Astrocyte (in vitro differentiated cells and primary cell): ENCODE measurements around the gene VKORC1.

Experiments
- CTCF ChIP-seq: IDR thresholded peaks from 2 replicates; pipeline ENCODE4 v1.5.1; 2011; ENCODE audit warnings: low read depth, mild to moderate bottlenecking, inconsistent platforms, low read length, moderate library complexity; ENCODE audit not compliant: insufficient read depth
- EZH2 ChIP-seq: IDR thresholded peaks from 2 replicates; pipeline ENCODE4 v1.6.1; 2012; ENCODE audit warnings: mild to moderate bottlenecking, low read length, inconsistent platforms; ENCODE audit not compliant: insufficient read depth

GRCh38 chr16:31073970-31074813 is 20.4 kb downstream of the VKORC1 start, which contains the start of the genes ZNF646 and ZNF668:
- TF ChIP-seq CTCF (no peak), EZH2 (no peak)
